Measurements from ENCODE around the gene ZMYM4.

Gene ZMYM4

GRCh38 chr1:35268282-35269200, at the start of gene ZMYM4:
TSS of gene ZMYM4 (plus strand) at chr1:35268709. CDS start at chr1:35269047, 338 bp downstream.
- in situ Hi-C loops (cut with MboI; ENCODE audit: low pct_unique_long_range_greater_than_20kb, low sequenced_read_pairs, unreplicated experiment), result no loop called here
- TF ChIP-seq, protein P1, sequence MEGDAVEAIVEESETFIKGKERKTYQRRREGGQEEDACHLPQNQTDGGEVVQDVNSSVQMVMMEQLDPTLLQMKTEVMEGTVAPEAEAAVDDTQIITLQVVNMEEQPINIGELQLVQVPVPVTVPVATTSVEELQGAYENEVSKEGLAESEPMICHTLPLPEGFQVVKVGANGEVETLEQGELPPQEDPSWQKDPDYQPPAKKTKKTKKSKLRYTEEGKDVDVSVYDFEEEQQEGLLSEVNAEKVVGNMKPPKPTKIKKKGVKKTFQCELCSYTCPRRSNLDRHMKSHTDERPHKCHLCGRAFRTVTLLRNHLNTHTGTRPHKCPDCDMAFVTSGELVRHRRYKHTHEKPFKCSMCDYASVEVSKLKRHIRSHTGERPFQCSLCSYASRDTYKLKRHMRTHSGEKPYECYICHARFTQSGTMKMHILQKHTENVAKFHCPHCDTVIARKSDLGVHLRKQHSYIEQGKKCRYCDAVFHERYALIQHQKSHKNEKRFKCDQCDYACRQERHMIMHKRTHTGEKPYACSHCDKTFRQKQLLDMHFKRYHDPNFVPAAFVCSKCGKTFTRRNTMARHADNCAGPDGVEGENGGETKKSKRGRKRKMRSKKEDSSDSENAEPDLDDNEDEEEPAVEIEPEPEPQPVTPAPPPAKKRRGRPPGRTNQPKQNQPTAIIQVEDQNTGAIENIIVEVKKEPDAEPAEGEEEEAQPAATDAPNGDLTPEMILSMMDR (IDR thresholded peaks at IDR 0.05; ENCODE audit: extremely low read depth, insufficient read depth, missing control alignments), result no peak
- DNase-seq (ENCODE audit: low spot score), result peak; percentile 95

- peak; percentile 58 for DNase-seq (ENCODE audit: low spot score)
Measured at GRCh38 chr1:35220976-35221375, 47.5 kb upstream of the ZMYM4 start.

GRCh38 chr1:35222322-35223083, 46.0 kb upstream of the ZMYM4 start:
- DNase-seq (ENCODE audit: low spot score), result no peak
- TF ChIP-seq, protein P1 (IDR thresholded peaks at IDR 0.05; ENCODE audit: extremely low read depth, insufficient read depth, missing control alignments), result no peak
- in situ Hi-C loops (cut with MboI; ENCODE audit: low pct_unique_long_range_greater_than_20kb, low sequenced_read_pairs, unreplicated experiment), result no loop called here

More at GRCh38 chr1:35220976-35221375, 47.5 kb upstream of the ZMYM4 start:
- TF ChIP-seq, protein P1 (IDR thresholded peaks at IDR 0.05; ENCODE audit: extremely low read depth, insufficient read depth, missing control alignments), result peak; percentile 56
- in situ Hi-C loops (cut with MboI; ENCODE audit: low pct_unique_long_range_greater_than_20kb, low sequenced_read_pairs, unreplicated experiment), result no loop called here

GRCh38 chr1:35223084-35223630, 45.4 kb upstream of the ZMYM4 start:
- no peak for DNase-seq (ENCODE audit: low spot score)
- TF ChIP-seq, protein P1 (IDR thresholded peaks at IDR 0.05; ENCODE audit: extremely low read depth, insufficient read depth, missing control alignments), result no peak
- in situ Hi-C loops (cut with MboI; ENCODE audit: low pct_unique_long_range_greater_than_20kb, low sequenced_read_pairs, unreplicated experiment), result no loop called here

DNA sequence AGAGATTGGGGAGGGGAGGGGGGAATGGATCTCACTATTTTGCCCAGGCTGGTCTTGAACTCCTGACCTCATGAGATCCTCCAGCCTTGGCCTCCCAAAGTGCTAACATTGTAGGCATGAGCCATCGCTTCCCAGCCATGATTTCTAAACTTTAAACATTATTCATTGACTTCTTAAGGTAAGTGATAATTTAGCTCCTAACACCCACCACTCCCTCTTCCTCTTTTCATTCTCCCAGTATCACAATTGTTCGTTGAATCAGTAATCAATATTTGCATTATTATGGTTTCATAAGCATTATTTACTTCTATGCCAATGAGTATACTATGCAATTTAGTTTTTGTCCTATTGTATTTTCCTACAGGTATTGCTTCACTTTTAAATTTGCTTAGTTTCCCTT, 42.0 kb upstream of the ZMYM4 start:
- DNase-seq (ENCODE audit: low spot score), result no peak
- in situ Hi-C loops (cut with MboI; ENCODE audit: low pct_unique_long_range_greater_than_20kb, low sequenced_read_pairs, unreplicated experiment), result no loop called here
- TF ChIP-seq, protein P1 (IDR thresholded peaks at IDR 0.05; ENCODE audit: extremely low read depth, insufficient read depth, missing control alignments), result no peak

DNA sequence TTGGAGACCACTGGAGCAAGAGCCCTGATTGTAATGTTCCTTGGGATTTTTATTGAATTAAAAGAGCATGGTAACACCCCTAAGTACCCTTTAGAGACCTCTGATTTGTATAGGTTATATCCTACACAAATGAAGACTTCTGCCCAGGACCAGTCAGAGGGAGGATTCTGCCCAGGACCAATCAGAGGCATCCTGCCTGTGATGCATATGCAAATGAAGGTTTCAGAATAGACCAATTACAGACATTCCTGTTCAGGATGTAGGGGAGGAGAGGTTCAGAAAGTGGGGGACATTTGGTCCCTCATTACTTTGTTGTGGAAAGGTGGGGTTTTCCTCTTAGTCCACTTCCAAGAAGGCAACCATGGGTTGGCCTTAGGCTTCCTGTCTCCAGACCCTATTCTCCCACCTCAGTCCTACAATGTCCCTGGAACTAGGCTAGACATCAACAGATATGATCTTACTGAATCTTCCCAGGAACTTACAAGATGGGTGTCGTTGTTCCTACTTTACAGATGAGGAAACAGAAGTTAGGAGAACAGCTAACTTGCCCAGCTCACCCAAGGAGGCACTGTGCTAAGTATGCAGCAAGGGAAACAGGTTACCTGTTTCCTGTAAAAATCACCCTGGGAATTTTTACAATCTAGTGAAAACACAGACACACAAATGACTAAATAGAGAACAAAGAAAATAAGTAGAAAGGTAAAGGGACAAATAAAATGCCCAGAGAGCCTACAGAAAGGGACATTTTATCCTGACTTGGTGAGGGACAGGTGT, 38.7 kb upstream of the ZMYM4 start:
- no peak for DNase-seq (ENCODE audit: low spot score)
- TF ChIP-seq, protein P1 (IDR thresholded peaks at IDR 0.05; ENCODE audit: extremely low read depth, insufficient read depth, missing control alignments), result no peak
- in situ Hi-C loops (cut with MboI; ENCODE audit: low pct_unique_long_range_greater_than_20kb, low sequenced_read_pairs, unreplicated experiment), result no loop called here

Data from GM13977 (cell line).